Stomach (tissue), 4 donors: ENCODE results near the gene MTREX.

Experiments used
- CTCF ChIP-seq, 7 experiments: fragments of 450-650 bp in 4 of 7; fragments of 200-600 bp in 3 of 7; sonication (generic) in 3 of 7; IDR thresholded peaks; one replicate each; pipeline ENCODE4 v1.5.1; 2016 to 2019; ENCODE audit warnings: antibody characterized with exemption in 7 of 7, control low read depth in 2 of 7, mild to moderate bottlenecking in 1 of 7
- EP300 ChIP-seq: sonication (generic); formaldehyde crosslinking; IDR thresholded peaks from one replicate; pipeline ENCODE4 v1.6.1; 2017; ENCODE audit warnings: antibody characterized with exemption
- POLR2A ChIP-seq, 4 donors: fragments of 450-650 bp; IDR thresholded peaks; one replicate each; pipeline ENCODE4 v1.6.1; 2016; ENCODE audit warnings: antibody characterized with exemption in 4 of 4, control low read depth in 2 of 4, mild to moderate bottlenecking in 1 of 4, moderate library complexity in 1 of 4

- TF ChIP-seq EP300 (no peak), CTCF (IDR thresholded peaks at IDR 0.05) (no peak), POLR2A (IDR thresholded peaks at IDR 0.05) (no peak)
Observed at GRCh38 chr5:55300890-55301289, 6.9 kb upstream of the MTREX start.
